Prostate gland (tissue), 2 donors: Measurements from ENCODE around the gene MYO5A. TPM values are rescaled to one million over a fixed set of nuclear protein-coding genes. Genes with fewer than 3 reads are reported as not detected.

Source experiments
- DNase-seq: peaks from one replicate; pipeline ENCODE4 v3.0.0-alpha.2; 2019; ENCODE audit warnings: low spot score
- H3K27ac ChIP-seq, 2 donors: fragments of 200-600 bp; sonication (generic); 2 replicates each; pipeline ENCODE4 v1.5.1; 2017 to 2019
- H3K27me3 ChIP-seq: fragments of 200-600 bp; sonication (generic); replicated peaks from 2 replicates; pipeline ENCODE4 v1.5.1; 2019; ENCODE audit not compliant: insufficient read depth
- H3K36me3 ChIP-seq, 2 donors: fragments of 200-600 bp; sonication (generic); 1 replicate in 1 of 2; 2 replicates in 1 of 2; pipeline versions ENCODE4 v1.5.1 to v1.8.1; 2017 to 2019
- H3K4me1 ChIP-seq: fragments of 200-600 bp; sonication (generic); replicated peaks from 2 replicates; pipeline ENCODE4 v1.5.1; 2019
- H3K4me3 ChIP-seq, 2 donors: fragments of 200-600 bp; sonication (generic); 2 replicates each; pipeline ENCODE4 v1.5.1; 2017 to 2019
- H3K9me3 ChIP-seq: fragments of 200-600 bp; sonication (generic); 2 replicates; pipeline ENCODE4 v1.5.1; 2017
- POLR2A ChIP-seq: fragments of 450-650 bp; IDR thresholded peaks from one replicate; pipeline ENCODE4 v1.6.1; 2016; ENCODE audit warnings: antibody characterized with exemption, mild to moderate bottlenecking
- POLR2AphosphoS5 ChIP-seq: sonication (generic); formaldehyde crosslinking; IDR thresholded peaks from one replicate; pipeline ENCODE4 v1.6.1; 2017; ENCODE audit warnings: antibody characterized with exemption
- WGBS: methylation state at CpG from one replicate; pipeline ENCODE4 v1.1.5; 2018; 5-methylcytosine and 5-hydroxymethylcytosine counted together
- intact Hi-C: fragments of 100-400 bp; cut with DNase I; formaldehyde crosslinking; loops from one replicate; pipeline ENCODE4 v1.14.2; 2022
- total RNA-seq, 2 donors: library from RNA; depleted of rRNA; stranded (reverse); fragments of >200 nt; gene quantifications; one replicate each; pipeline ENCODE4 v1.1.0, GENCODE V29; 2016
- TF ChIP-seq, protein P1 (sequence below), 4 experiments: fragments of 200-600 bp in 2 of 4; fragments of 450-650 bp in 2 of 4; sonication (generic) in 2 of 4; IDR thresholded peaks; 1 replicate in 3 of 4; 2 replicates in 1 of 4; pipeline ENCODE4 v1.5.1; 2016 to 2019; ENCODE audit warnings: antibody characterized with exemption in 4 of 4, mild to moderate bottlenecking in 2 of 4, moderate library complexity in 2 of 4

The MYO5A gene
- total RNA-seq, 2 donors from 2014 or later: 24.9 to 41.9 TPM

GRCh38 chr15:52370010-52370409 lies 158.7 kb downstream of the MYO5A start:
- H3K9me3 ChIP-seq: no peaks in the 10 kb centered on the region
- intact Hi-C loops: no loop called here
- DNase-seq: no peak
- TF ChIP-seq, protein P1, sequence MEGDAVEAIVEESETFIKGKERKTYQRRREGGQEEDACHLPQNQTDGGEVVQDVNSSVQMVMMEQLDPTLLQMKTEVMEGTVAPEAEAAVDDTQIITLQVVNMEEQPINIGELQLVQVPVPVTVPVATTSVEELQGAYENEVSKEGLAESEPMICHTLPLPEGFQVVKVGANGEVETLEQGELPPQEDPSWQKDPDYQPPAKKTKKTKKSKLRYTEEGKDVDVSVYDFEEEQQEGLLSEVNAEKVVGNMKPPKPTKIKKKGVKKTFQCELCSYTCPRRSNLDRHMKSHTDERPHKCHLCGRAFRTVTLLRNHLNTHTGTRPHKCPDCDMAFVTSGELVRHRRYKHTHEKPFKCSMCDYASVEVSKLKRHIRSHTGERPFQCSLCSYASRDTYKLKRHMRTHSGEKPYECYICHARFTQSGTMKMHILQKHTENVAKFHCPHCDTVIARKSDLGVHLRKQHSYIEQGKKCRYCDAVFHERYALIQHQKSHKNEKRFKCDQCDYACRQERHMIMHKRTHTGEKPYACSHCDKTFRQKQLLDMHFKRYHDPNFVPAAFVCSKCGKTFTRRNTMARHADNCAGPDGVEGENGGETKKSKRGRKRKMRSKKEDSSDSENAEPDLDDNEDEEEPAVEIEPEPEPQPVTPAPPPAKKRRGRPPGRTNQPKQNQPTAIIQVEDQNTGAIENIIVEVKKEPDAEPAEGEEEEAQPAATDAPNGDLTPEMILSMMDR (IDR thresholded peaks at IDR 0.05): no peak
- TF ChIP-seq POLR2AphosphoS5 (no peak), POLR2A (no peak)
- H3K36me3 ChIP-seq: no peaks in the 10 kb centered on the region
- no peak overlapping the region for H3K4me3 ChIP-seq
- no peaks in the 10 kb centered on the region for H3K4me1 ChIP-seq
- H3K27ac ChIP-seq: no peak overlapping the region
- 87% methylated on average over 9 of the region's 9 CpGs for WGBS
- H3K27me3 ChIP-seq: no peaks in the 10 kb centered on the region

DNA sequence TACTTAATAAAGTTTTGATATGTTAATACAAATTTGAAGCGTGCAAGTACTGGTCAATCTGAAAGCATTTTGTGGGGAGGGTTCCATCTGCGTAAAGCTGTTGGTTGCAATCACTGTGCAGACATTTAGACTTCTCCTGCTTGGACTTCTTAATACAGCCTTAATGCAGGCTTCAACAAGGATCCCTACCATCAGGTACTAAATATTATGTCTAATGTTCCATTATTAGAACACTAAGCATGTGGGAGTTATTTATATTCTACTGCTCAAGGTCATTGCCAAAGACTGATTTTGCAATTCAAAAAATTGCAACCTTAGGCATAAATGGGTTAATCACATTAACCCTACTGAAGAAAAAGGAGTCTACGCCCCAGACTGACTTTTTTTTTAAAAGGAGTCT lies 159.2 kb downstream of the MYO5A start:
- WGBS: 91% methylated on average over 3 of the region's 3 CpGs
- Histone ChIP-seq H3K4me3 (no peak overlapping the region), H3K9me3 (no peaks in the 10 kb centered on the region), H3K27me3 (no peaks in the 10 kb centered on the region), H3K27ac (no peak overlapping the region), H3K36me3 (no peaks in the 10 kb centered on the region), H3K4me1 (no peaks in the 10 kb centered on the region)
- intact Hi-C loops: no loop called here
- no peak for DNase-seq
- TF ChIP-seq POLR2A (no peak), POLR2AphosphoS5 (no peak)
- TF ChIP-seq, protein P1 (IDR thresholded peaks at IDR 0.05): no peak

- intact Hi-C loops: no loop called here
- WGBS: 78% methylated on average over 3 of the region's 3 CpGs
- no peak for DNase-seq
- no peak overlapping the region for H3K4me3 ChIP-seq
- H3K4me1 ChIP-seq: no peaks in the 10 kb centered on the region
- no peaks in the 10 kb centered on the region for H3K36me3 ChIP-seq
- no peaks in the 10 kb centered on the region for H3K27me3 ChIP-seq
- H3K27ac ChIP-seq: no peak overlapping the region
- TF ChIP-seq POLR2A (no peak), POLR2AphosphoS5 (no peak)
- TF ChIP-seq, protein P1 (IDR thresholded peaks at IDR 0.05): no peak
- no peaks in the 10 kb centered on the region for H3K9me3 ChIP-seq
Measured at GRCh38 chr15:52369030-52369429, 159.7 kb downstream of the MYO5A start.

DNA sequence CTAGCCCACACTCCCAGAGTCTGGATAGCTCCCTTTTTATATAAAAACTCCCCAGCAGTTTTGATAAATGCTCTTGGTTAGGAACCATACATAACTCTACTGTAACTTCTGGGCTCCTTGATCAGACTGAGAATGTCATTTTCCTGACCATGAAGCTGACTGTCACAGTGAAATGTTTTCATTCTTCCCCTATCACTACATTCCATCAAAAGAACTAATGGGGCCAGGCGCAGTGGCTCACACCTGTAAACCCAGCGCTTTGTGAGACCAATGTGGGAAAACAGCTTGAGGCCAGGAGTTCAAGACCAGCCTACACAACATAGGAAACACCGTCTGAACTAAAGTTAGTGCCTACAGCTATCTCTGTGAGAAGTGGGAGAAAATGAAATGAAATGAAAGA lies 160.3 kb downstream of the MYO5A start:
- H3K4me3 ChIP-seq: no peak overlapping the region
- TF ChIP-seq, protein P1 (IDR thresholded peaks at IDR 0.05): no peak
- TF ChIP-seq POLR2AphosphoS5 (no peak), POLR2A (no peak)
- intact Hi-C loops: no loop called here
- DNase-seq: no peak
- 57% methylated on average over 3 of the region's 3 CpGs for WGBS
- H3K27me3 ChIP-seq: no peaks in the 10 kb centered on the region
- no peaks in the 10 kb centered on the region for H3K4me1 ChIP-seq
- H3K27ac ChIP-seq: no peak overlapping the region
- H3K36me3 ChIP-seq: no peaks in the 10 kb centered on the region
- no peaks in the 10 kb centered on the region for H3K9me3 ChIP-seq

- Histone ChIP-seq H3K9me3 (no peaks in the 10 kb centered on the region), H3K27me3 (no peaks in the 10 kb centered on the region), H3K4me3 (no peak overlapping the region), H3K36me3 (no peaks in the 10 kb centered on the region), H3K27ac (no peak overlapping the region), H3K4me1 (peaks cover 5% of the 10 kb centered on the region)
- DNase-seq: no peak
- 87% methylated on average over 3 of the region's 3 CpGs for WGBS
- intact Hi-C loops: no loop called here
- no peak for TF ChIP-seq POLR2A
- TF ChIP-seq, protein P1 (IDR thresholded peaks at IDR 0.05): no peak
- no peak for TF ChIP-seq POLR2AphosphoS5
Measured at GRCh38 chr15:52362497-52362896, 166.2 kb downstream of the MYO5A start.
